ENCODE data around the gene AGAP2. TPM values are rescaled to one million over a fixed set of nuclear protein-coding genes. Genes with fewer than 3 reads are reported as not detected.

AGAP2 gene
- total RNA-seq, 6 experiments from 2014 or later: 0.14 to 0.18 (median 0.14) TPM

- H3K4me3 Mint-ChIP-seq: no peak overlapping the region
- no peak for DNase-seq
- no peak for TF ChIP-seq CTCF (IDR thresholded peaks at IDR 0.05)
- H3K36me3 Mint-ChIP-seq (ENCODE audit: low read depth): peaks cover 21% of the 10 kb centered on the region
- H3K4me1 Mint-ChIP-seq (ENCODE audit: low read depth): peaks cover 22% of the 10 kb centered on the region
- H3K27me3 Mint-ChIP-seq (ENCODE audit: insufficient read depth): peaks cover 2% of the 10 kb centered on the region; the same call in 1 of the 2 replicates
- no peaks in the 10 kb centered on the region for H3K9me3 Mint-ChIP-seq
- H3K27ac Mint-ChIP-seq: no peak overlapping the region
Measured at GRCh38 chr12:57781801-57782200, 43.3 kb upstream of the AGAP2 start.

- H3K27ac Mint-ChIP-seq: no peak overlapping the region
Measured at GRCh38 chr12:57781244-57781643, 42.7 kb upstream of the AGAP2 start.

GRCh38 chr12:57780284-57780897 is 41.8 kb upstream of the AGAP2 start:
- Mint-ChIP-seq H3K27ac (no peak overlapping the region; the same call in 1 of the 2 replicates), H3K36me3 (ENCODE audit: low read depth) (peaks cover 26% of the 10 kb centered on the region), H3K9me3 (no peaks in the 10 kb centered on the region), H3K4me1 (ENCODE audit: low read depth) (peaks cover 22% of the 10 kb centered on the region), H3K4me3 (no peak overlapping the region), H3K27me3 (ENCODE audit: insufficient read depth) (peaks cover 2% of the 10 kb centered on the region; the same call in 1 of the 2 replicates)
- TF ChIP-seq CTCF (IDR thresholded peaks at IDR 0.05): no peak
- DNase-seq: no peak

More at GRCh38 chr12:57781244-57781643, 42.7 kb upstream of the AGAP2 start:
- Mint-ChIP-seq H3K4me3 (no peak overlapping the region), H3K4me1 (ENCODE audit: low read depth) (peaks cover 22% of the 10 kb centered on the region), H3K27me3 (ENCODE audit: insufficient read depth) (peaks cover 2% of the 10 kb centered on the region; the same call in 1 of the 2 replicates), H3K9me3 (no peaks in the 10 kb centered on the region), H3K36me3 (ENCODE audit: low read depth) (peaks cover 18% of the 10 kb centered on the region)
- no peak for TF ChIP-seq CTCF (IDR thresholded peaks at IDR 0.05)
- no peak for DNase-seq

GRCh38 chr12:57779736-57780135 is 41.2 kb upstream of the AGAP2 start:
- peak overlapping the region; percentile 17; the same call in 1 of the 2 replicates for H3K27ac Mint-ChIP-seq
- peaks cover 2% of the 10 kb centered on the region; the same call in 1 of the 2 replicates for H3K27me3 Mint-ChIP-seq (ENCODE audit: insufficient read depth)
- H3K4me1 Mint-ChIP-seq (ENCODE audit: low read depth): peaks cover 22% of the 10 kb centered on the region
- peak; percentile 20 for DNase-seq
- TF ChIP-seq CTCF (IDR thresholded peaks at IDR 0.05): no peak
- H3K4me3 Mint-ChIP-seq: no peak overlapping the region
- H3K9me3 Mint-ChIP-seq: no peaks in the 10 kb centered on the region
- peaks cover 26% of the 10 kb centered on the region for H3K36me3 Mint-ChIP-seq (ENCODE audit: low read depth)

GRCh38 chr12:57777911-57778310 is 39.4 kb upstream of the AGAP2 start:
- no peak overlapping the region for H3K4me3 Mint-ChIP-seq
- peaks cover 3% of the 10 kb centered on the region; the same call in 1 of the 2 replicates for H3K27me3 Mint-ChIP-seq (ENCODE audit: insufficient read depth)
- no peak for TF ChIP-seq CTCF (IDR thresholded peaks at IDR 0.05)
- H3K4me1 Mint-ChIP-seq (ENCODE audit: low read depth): peaks cover 29% of the 10 kb centered on the region
- no peak for DNase-seq
- H3K9me3 Mint-ChIP-seq: no peaks in the 10 kb centered on the region
- H3K36me3 Mint-ChIP-seq (ENCODE audit: low read depth): peaks cover 22% of the 10 kb centered on the region
- no peak overlapping the region for H3K27ac Mint-ChIP-seq

Data from HFFc6 (cell line).